NCI-H1436 treated with DMSO at 0.1 percent for 48 hours (cell line): ENCODE results near the gene DHX34.

ENCODE experiments used
- DNase-seq: peaks from one replicate; lab custom pipeline; 2025; lab: John Stamatoyannopoulos, UW

Gene DHX34

DNA sequence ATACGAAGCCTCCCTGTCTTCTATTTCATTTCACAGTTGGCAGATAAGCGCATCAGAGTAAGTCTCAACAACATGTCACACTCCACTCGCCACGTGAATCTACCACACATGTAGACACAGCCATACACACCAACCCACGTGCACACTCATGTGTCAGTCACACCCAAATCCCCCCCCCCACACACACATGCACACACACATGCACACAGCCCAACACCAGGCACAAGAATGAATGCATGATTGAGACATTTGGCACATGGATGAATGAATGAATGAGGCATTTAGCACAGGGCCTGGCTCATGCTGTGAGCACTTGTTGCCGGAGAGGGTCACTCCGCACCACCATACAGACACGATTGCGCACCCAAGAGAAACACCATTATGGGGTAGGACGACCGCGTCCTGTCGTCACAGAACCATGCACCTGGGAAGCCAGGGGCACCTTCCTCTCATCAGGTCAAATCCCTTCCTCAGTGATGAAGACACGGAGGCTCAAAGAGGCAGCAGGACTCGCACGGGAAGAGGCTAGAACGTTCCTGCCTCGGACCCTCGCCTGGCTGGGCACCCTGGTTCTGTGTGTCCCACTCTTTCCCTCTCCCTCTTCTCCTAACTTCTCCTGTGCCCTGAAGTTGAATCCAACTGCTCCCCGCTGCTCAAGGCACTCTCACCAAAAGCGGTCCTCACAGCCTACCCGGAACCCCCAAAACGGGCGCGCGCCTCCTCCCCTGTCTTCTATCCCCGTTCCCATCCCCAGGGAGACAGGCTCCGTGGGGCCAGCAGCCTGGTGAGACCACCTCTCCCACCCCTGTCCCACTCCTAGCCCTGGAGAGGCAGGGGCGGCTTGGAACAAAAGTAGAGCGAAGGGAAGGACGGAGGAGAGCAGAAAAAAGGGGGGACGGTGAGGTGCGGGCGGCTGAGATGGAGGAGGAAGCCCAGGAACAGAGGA lies 68.9 kb downstream of the DHX34 start:
- DNase-seq = no peak

DNA sequence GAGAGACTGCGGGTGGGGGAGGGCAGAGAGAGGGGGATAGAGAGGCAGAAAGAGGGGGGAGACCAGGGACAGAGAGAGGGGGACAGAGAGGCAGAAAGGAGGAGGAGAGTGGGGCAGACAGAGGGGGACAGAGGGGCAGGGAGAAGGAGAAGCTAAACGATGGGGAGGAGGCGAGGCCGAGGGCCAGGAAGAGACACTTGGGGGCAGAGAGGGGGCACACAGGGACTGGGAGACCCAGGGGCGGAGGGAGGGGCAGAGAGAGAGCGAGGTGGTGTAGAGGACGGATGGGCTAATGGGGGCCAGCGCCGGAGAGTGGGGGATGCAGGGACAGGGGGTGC lies 69.5 kb downstream of the DHX34 start:
- no peak for DNase-seq

DNA sequence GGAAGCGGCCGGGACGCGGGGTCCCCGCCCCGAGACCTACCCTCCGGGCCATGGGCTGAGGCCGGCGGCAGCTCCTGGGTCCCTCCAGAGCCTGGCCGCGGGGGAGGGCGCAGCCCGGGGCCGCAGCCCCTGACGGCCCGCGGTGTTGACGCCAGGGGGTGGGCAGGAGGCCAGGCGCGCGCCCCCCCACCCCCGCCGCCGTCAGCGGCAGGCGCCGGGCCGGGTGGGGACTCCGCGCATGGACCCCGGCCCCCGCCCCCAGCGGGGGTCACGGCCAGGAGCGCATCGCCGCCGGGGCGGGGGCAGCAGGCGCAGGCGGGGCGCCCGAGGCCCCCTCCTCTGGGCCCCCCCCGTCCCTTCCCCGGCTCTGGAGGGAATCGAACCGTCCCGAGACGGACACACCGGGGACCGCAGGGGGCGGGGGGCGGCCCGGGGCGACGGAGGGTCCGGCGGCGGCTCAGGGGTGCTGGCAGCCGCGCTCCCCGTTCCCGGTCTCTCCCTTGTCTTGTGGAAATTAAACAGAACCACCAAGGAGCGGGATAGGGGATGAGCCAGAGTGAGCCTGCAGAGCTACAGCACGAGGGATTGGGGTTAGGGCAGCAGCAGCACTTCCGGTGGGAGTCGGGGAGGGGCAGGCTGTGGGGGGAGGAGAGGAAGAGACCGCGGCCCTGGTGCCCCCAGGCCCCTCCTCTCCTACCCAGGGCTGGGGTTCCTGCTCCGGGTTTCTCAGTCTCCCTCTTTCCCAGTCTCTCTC lies 70.1 kb downstream of the DHX34 start, which contains the start of gene MEIS3:
MEIS3 (minus strand) TSS at position 498 of the 754 bp plus-strand sequence; CDS start at position 52, 446 bp downstream.
- DNase-seq = no peak

DNA sequence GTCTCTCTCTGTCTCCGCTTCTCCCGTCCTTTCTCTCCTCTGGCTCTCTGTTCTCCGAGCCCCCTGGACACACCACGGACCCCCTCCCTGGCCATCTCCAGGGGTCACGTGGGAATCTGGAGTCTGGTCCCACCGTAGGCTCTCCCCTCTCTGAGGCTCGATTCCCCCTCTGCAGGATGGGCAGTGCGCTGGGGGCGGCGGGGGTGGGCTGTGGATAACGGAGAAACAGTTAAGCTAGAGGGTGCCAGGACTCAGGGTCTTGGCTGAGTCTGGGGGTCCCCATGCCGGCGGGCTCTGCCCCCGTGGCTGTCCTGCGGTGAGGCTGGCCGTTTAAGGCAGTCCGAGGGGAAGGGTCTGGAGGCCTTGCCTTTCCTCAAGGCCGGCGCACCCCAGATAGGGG lies 70.7 kb downstream of the DHX34 start:
- no peak for DNase-seq

DNA sequence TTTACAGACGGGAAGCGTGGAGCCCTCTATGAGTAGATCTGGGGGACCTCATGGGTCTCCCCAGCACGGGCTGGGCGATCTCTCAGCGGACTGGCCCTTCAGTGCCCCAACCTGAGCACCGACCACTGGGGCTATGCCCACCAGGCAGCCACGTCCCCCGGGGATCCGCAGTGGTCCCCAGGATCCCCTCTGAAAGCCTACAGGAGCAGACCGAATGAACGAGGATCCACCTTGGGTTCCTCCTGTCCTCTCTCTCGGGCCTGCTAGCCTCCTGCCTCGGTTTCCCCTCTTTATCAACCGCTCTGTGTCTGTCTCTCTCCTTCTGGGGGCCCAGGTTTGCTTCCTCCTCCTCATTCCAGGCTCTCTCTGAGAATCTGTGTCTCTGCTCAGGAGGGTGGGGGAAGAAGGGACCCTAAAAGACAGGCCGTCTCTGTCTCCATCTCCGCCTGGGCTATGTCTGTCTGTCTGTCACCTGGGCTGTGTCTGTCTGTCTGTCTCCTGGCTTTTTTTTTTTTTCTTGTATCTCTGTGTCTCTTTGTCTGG lies 72.2 kb downstream of the DHX34 start:
- no peak for DNase-seq

DNA sequence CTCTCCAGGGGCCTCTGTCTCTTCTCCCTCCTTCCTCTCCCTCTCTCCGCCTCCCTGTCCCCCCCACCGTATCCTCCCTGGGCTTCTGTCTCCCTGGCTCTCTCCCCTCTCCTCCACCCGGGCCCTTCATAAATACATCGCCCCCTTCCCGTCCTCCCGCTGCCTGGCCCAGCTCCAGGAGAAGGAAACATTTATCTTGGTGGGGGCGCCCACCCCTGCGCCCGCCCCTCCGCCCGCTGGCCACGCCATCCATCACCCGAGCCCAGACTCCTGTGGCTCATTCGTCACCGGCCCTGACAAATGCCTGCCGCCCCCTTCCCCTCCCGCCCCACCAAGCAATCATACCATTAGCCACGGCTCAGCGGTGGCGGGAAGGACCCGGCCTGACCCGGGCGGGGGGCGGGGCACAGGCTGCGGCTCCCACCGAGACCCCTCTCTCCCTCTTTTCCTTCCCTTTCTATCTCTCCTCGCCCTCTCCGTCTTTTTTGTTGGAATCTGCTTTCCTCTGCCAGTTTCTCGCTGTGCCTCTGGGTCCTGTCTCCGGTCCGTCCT lies 72.8 kb downstream of the DHX34 start:
- peak; percentile 35 for DNase-seq

DNA sequence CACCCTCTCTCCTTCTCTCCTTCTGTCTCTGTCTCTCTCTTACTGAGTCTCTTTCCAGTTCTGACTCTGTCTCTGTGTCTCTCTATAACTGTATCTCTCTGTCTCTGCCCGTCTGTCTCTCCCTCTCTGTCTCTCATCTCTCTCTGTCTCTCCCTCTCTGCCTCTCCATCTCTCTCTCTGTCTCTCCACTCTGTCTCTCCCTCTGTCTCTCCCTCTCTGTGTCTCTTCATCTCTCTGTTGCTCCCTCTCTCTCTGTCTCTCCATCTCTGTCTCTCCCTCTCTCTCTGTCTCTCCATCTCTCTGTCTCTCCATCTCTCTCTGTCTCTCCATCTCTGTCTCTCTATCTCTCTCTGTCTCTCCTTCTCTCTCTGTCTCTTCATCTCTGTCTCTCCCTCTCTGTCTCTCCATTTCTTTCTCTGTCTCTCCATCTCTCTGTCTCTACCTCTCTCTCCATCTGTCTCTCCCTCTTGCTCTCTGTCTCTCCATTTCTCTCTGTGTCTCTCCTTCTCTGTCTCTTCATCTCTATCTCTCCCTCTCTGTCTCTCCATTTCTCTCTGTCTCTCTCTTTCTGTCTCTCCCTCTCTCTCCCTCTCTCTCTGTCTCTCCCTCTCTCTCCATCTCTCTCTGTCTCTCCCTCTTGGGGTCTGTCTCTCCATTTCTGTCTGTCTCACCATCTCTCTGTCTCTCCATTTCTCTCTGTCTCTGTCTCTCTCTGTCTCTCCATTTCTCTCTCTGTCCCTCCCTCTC lies 73.5 kb downstream of the DHX34 start:
- DNase-seq = no peak

DNA sequence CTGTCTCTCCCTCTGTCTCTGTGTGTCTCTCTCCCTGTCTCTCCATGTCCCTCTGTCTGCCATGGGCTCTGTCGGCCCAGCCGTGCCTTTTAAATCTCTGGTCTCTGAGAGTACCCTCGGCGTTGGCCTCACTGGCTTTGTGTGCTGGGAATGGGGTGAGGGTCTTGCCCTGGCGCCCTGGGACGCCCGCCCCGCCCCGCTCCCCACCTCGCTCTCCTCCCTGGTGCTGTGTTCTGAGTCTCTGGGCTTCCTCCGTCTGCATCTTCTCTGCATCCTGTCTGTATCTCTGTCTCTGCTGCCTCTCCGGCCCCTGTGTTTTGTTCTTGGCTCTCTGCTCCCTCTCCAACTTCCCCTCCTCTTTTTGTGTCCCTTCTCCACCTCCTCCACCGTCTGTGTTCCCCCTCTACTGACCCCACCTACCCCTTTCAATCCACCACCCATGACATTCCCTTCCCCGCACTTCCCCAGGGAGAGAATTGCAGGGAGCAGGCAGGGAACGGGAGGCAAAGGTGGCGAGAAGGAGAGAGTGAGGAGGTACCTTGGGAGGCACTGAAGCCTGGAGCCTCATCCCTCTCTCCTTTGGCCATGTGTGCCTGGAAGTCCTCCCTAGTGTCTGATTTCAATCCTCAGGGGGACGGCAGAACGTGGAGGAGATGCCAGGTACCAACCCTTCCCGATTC lies 74.2 kb downstream of the DHX34 start:
- DNase-seq = no peak

DNA sequence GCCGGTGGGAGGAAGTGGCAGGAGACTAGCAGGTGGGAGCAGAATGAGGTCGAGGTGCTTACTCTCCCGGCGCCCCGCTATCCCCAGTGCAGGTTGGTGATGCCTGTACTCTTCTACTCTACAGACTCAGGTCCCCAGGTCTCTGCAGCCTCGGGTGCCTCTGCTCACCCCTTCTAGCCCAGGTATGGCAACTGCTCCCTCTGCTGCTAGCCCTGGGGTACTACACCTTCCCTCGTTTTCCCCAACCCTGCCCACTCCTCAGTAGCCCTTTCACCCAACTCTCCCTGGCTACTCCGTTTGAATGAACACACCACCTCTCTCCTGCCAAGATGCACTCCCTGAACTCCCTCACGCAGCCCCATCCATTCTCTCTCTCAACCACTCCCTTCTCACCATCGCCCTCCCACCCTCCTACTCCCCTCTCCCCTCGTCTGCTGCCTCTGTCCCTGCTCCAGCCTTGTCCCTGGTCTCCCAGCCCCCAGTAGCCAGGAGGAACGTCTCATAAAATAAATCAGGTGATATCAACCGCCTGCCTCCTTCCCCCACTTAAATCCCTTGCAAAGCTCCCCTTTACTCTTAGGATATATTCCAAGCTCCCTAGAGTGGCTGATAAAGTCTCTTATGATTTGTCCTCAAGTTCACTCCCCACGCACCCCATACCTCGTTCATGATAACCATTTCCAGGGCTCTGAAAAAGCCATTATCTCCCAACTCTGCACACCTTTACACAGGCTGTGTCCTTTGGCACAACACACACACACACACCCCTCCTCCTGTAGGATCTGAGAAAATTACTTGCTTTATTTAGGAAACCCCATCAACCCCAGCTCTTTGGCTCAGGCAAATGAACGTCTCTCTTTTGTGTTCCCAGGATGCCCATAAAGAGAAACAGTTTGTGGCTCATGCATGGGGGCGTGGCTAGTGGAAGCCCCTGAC lies 78.4 kb downstream of the DHX34 start:
- peak; percentile 52 for DNase-seq

DNA sequence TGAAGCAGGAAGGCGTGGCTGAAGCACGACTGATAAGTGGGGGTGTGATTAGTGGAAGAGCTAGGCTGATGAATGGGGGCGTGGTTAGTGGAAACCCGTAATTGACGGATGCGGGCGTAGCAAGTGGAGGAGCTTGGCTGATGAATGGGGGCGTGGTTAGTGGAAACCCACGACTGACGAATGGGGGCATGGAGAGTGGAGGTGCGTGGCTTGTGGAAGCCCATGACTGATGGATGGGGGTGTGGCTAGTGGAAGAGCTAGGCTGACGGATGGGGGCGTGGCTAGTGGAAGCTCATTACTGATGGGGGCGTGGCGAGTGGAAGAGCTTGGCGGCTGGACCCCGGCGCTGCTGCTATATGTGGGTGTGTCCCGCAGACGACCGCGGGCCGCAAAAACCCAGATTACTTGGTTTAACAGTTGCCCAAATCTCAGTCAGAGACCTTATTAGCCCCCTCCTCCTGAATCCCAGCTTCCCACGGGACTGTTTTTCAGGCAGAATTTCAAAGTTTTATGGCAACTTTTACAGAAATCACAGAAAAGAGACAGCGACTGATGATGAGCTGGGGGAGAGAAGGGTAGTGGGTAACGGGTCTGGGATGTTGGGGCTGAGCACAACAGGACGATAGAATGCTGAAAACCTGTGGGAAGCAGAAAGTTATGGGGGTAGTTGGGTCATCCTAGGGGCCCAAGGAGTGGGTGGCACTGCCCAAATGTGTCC lies 79.2 kb downstream of the DHX34 start:
- peak; percentile 99 for DNase-seq

DNA sequence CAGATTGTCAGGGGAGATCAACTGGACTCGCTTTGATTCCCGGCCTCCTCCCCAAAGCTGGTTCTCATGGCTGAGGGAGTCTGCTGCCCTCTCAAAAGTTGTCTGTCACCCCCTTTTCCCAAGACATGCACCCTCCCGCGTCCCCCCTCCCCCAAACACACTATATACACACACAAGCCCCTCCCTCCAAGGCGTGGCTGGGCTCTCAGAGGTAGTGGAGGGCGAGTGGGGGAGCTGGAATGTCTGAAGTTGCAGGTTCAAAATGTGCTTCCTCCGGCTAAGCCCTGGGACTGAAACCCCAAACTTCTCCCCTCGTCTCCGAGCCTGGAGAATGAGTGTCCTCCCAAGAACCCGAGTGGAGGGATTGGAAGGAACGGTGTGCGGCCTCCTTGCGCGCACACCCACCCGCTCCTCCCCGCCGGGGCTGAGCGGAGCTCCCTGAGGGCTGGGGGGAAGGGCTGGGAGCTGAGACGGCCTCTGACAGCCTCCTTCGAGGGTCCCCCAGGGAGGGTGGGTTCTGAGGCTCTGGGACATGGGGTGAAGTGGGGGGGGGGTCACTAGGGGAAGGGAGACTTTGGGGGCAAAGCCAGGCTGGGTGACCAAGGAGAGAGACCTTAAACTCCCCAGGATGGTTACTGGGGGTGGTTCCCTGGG lies 80.2 kb downstream of the DHX34 start:
- DNase-seq = no peak

DNA sequence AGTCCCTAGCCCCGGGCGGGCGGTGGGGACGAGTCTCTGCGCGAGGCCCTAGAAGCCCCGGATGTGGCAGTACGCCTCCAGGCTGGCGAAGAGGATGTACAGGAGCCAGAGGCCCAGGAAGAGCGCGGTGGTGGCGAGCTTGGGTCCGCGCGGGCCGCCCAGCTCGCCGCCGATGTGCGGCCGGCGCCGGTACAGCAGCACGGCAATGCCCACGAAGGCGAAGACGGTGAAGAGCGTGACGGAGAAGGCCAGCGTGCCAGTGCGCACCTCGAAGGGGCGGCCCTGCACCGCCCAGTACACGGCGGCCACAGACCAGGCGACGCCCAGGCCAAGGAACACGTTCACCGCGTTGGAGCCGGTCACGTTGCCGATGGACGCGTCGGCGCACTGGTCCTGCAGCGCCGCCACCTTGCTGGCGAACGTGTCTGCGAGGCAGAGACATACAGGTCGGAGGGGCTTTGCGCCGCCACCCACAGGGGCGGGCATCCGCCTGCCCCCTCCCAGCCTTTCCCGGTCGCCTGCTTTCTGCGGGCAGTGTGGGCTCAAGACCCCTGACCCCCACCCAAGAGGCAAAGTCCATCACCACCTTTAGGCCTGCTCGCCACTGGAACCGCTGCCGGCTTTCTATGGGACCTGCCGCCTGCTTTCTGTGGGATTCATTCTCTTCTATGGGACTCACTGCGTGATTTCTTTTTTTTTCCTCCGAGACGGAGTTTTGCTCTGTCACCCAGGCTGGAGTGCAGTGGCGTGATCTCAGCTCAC lies 81.1 kb downstream of the DHX34 start:
- DNase-seq = no peak

DNA sequence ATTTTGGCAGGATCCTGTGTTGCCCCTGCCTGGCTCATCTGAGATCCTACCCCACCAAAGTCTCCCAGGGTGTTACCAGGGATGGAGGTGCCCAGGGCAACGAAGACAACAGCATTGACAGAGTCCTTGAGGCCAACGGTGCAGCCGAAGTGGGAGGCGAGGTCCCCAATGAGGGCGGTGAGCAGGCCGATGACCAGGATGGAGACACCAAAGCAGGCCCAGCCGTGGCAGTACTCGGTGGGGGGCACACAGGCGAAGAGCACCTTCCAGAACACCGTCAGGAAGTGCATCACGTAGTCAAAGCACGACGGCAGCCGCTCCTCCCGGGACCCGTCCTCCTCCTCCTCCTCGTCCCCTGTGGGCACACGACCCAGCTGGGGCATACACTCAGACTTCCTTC lies 83.0 kb downstream of the DHX34 start:
- no peak for DNase-seq
